NCI-H345 (cell line): Measurements from ENCODE around the gene UMAD1.
A peak's percentile ranks its signal among the peaks of the same experiment; 100 is the strongest.

Experiments used
- DNase-seq: peaks from one replicate; lab custom pipeline; 2025; lab: John Stamatoyannopoulos, UW

Gene UMAD1

GRCh38 chr7:7693881-7694280 is 53.3 kb downstream of the UMAD1 start:
- no peak for DNase-seq

- DNase-seq = no peak
Measured at GRCh38 chr7:7694542-7694941, 54.0 kb downstream of the UMAD1 start.

GRCh38 chr7:7695111-7695817 is 54.7 kb downstream of the UMAD1 start:
- no peak for DNase-seq

- no peak for DNase-seq
Measured at GRCh38 chr7:7696458-7697119, 56.0 kb downstream of the UMAD1 start.

- no peak for DNase-seq
Measured at GRCh38 chr7:7698930-7699329, 58.4 kb downstream of the UMAD1 start.

- no peak for DNase-seq
Measured at GRCh38 chr7:7699380-7699779, 58.8 kb downstream of the UMAD1 start.

- DNase-seq = no peak
Measured at GRCh38 chr7:7699970-7700369, 59.4 kb downstream of the UMAD1 start.

- DNase-seq = no peak
Measured at GRCh38 chr7:7701527-7701926, 61.0 kb downstream of the UMAD1 start.

GRCh38 chr7:7702826-7703225 is 62.3 kb downstream of the UMAD1 start:
- DNase-seq = no peak

- no peak for DNase-seq
Measured at GRCh38 chr7:7703427-7703826, 62.9 kb downstream of the UMAD1 start.

GRCh38 chr7:7704867-7705266 is 64.3 kb downstream of the UMAD1 start:
- DNase-seq = no peak

- no peak for DNase-seq
Measured at GRCh38 chr7:7705318-7705717, 64.8 kb downstream of the UMAD1 start.

GRCh38 chr7:7706101-7706511 is 65.6 kb downstream of the UMAD1 start:
- DNase-seq = no peak

- DNase-seq = no peak
Measured at GRCh38 chr7:7706556-7707172, 66.1 kb downstream of the UMAD1 start.

- no peak for DNase-seq
Measured at GRCh38 chr7:7707246-7707645, 66.7 kb downstream of the UMAD1 start.

GRCh38 chr7:7707806-7708205 is 67.3 kb downstream of the UMAD1 start:
- no peak for DNase-seq

GRCh38 chr7:7709291-7709690 is 68.7 kb downstream of the UMAD1 start:
- DNase-seq = no peak

GRCh38 chr7:7710469-7710868 is 69.9 kb downstream of the UMAD1 start:
- no peak for DNase-seq

- DNase-seq = no peak
Measured at GRCh38 chr7:7713730-7714129, 73.2 kb downstream of the UMAD1 start.

GRCh38 chr7:7718492-7718891 is 77.9 kb downstream of the UMAD1 start, which contains the start of gene RPA3:
RPA3 (minus strand) TSS chr7:7718607; CDS start chr7:7640418, 78,189 bp downstream.
- no peak for DNase-seq

- DNase-seq = peak; percentile 92
Measured at GRCh38 chr7:7719236-7719635, 78.7 kb downstream of the UMAD1 start.

GRCh38 chr7:7720193-7720592 is 79.6 kb downstream of the UMAD1 start:
- DNase-seq = no peak
